Measurements from ENCODE around the gene EDDM13. TPM values are rescaled to one million over a fixed set of nuclear protein-coding genes. Genes with fewer than 3 reads are reported as not detected.
"Not testable (repeated sequence)": the region's sequence is repeated elsewhere in the genome, so short reads cannot be mapped to it uniquely, and the experiment has no call there.

EDDM13 gene
- total and polyA plus RNA-seq, 2 of the 8 experiments (the other 6 are each of a cell fraction or from before 2014, with no cell fraction given): not detected

GRCh38 chr19:56261932-56262331, 10.6 kb upstream of the EDDM13 start:
- CTCF ChIA-PET (ENCODE audit: partially characterized antibody): interaction anchor here (1.9 to 3.2 kb wide), 3 partner anchors 8 to 48 kb away, joined by 5 to 27 read pairs (median 8); no protein-coding TSS in a partner anchor
- H2BK5ac ChIP-seq (ENCODE audit: low read depth, low read length); H3K36me3 ChIP-seq (ENCODE audit: control insufficient read depth in 2 of 4, insufficient read depth in 4 of 4, low read length in 3 of 4); H3K23me2 ChIP-seq (ENCODE audit: low read depth, low read length); H2BK12ac ChIP-seq (ENCODE audit: low read depth, low read length); DNase-seq (ENCODE audit: low read depth in 1 of 2, low spot score in 2 of 2); H4K20me1 ChIP-seq (replicated peaks in 1 of 2; ENCODE audit: control insufficient read depth in 1 of 2, insufficient read depth in 2 of 2, low read length in 2 of 2); H3K4me1 ChIP-seq (replicated peaks in 1 of 4; ENCODE audit: control insufficient read depth in 3 of 4, insufficient read depth in 4 of 4, low read length in 3 of 4); H3K27me3 ChIP-seq (replicated peaks in 1 of 4; ENCODE audit: control insufficient read depth in 3 of 4, extremely low read depth in 1 of 4, insufficient read depth in 3 of 4, low read length in 3 of 4); FAIRE-seq; H3K4me3 ChIP-seq (ENCODE audit: extremely low read depth in 1 of 4, insufficient read depth in 2 of 4, low read depth in 3 of 4, low read length in 4 of 4); H4K91ac ChIP-seq (replicated peaks; ENCODE audit: insufficient read length, low read length); H3K27ac ChIP-seq (ENCODE audit: low read depth, low read length); H3K79me1 ChIP-seq (ENCODE audit: low read depth, low read length); H4K8ac ChIP-seq (ENCODE audit: extremely low read depth, insufficient read depth, low read length); H2BK15ac ChIP-seq (ENCODE audit: low read length); H3K18ac ChIP-seq (ENCODE audit: extremely low read depth, low read length); H2BK120ac ChIP-seq (replicated peaks; ENCODE audit: low read depth, low read length); H3K14ac ChIP-seq (ENCODE audit: insufficient read length); H2AK5ac ChIP-seq (ENCODE audit: low read depth, low read length); POLR2A ChIA-PET (ENCODE audit: partially characterized antibody); H3K23ac ChIP-seq (ENCODE audit: insufficient read length); H3K56ac ChIP-seq (replicated peaks; ENCODE audit: insufficient read length, low read depth, low read length); H3K4ac ChIP-seq (replicated peaks; ENCODE audit: insufficient read length, low read depth, low read length); H3K79me2 ChIP-seq (ENCODE audit: control insufficient read depth in 1 of 2, insufficient read depth in 2 of 2, low read length in 2 of 2); H2AFZ ChIP-seq (ENCODE audit: low read length); H3K9ac ChIP-seq (replicated peaks in 1 of 4; ENCODE audit: extremely low read depth in 1 of 4, low read depth in 3 of 4, low read length in 3 of 4); H3K4me2 ChIP-seq (ENCODE audit: insufficient read depth in 1 of 2, low read depth in 2 of 2, low read length in 2 of 2); H4K5ac ChIP-seq (ENCODE audit: insufficient read length, low read depth, low read length); H2BK20ac ChIP-seq (ENCODE audit: low read length); H3K9me3 ChIP-seq (ENCODE audit: insufficient read depth in 2 of 2, low read depth in 1 of 2, low read length in 1 of 2): not testable (repeated sequence)
- 89% methylated on average over 6 of the region's 6 CpGs; no CpG with 5 or more reads in 1 of the 2 experiments for WGBS, 2 experiments (ENCODE audit: extremely low coverage in 1 of 2, insufficient coverage in 1 of 2, insufficient read length in 1 of 2, insufficient replicate concordance in 2 of 2, low coverage in 1 of 2, low lambda C conversion rate in 2 of 2, missing lambda C conversion rate in 1 of 2)
